Activated CD8-positive, alpha-beta T cell treated with anti-CD3 and anti-CD28 coated beads for 36 hours (primary cell): ENCODE results near the gene LANCL2. TPM values are rescaled to one million over a fixed set of nuclear protein-coding genes. Genes with fewer than 3 reads are reported as not detected.
"Not testable (repeated sequence)": the region's sequence is repeated elsewhere in the genome, so short reads cannot be mapped to it uniquely, and the experiment has no call there.

Experiments used
- ATAC-seq: fragments of 200-7000 bp; cut with Tn5 transposase; one replicate; pipeline ENCODE4 v1.10.0; 2021; ENCODE audit warnings: mild to moderate bottlenecking, moderate library complexity
- CTCF ChIA-PET: fragments of 350-600 bp; sonication (Branson Sonifier 250); formaldehyde crosslinking; loops from one replicate; lab custom pipeline; 2021; ENCODE audit warnings: antibody characterized with exemption; lab: Charles Lee
- POLR2A ChIA-PET: fragments of 350-600 bp; sonication (Branson Sonifier 250); formaldehyde crosslinking; loops from one replicate; lab custom pipeline; 2021; ENCODE audit warnings: antibody characterized with exemption; lab: Charles Lee
- DNase-seq: peaks from one replicate; pipeline ENCODE4 v3.0.0-alpha.2; 2020
- H3K27ac Mint-ChIP-seq: one replicate; pipeline ENCODE4 v1.8.0; 2021; ENCODE audit warnings: mild to moderate bottlenecking, mixed read lengths
- H3K27me3 Mint-ChIP-seq: one replicate; pipeline ENCODE4 v1.8.0; 2021; ENCODE audit warnings: mixed read lengths
- H3K36me3 Mint-ChIP-seq: one replicate; pipeline ENCODE4 v1.8.0; 2021; ENCODE audit warnings: low read depth, mixed read lengths
- H3K4me1 Mint-ChIP-seq: one replicate; pipeline ENCODE4 v1.8.0; 2021; ENCODE audit warnings: low read depth, mixed read lengths
- H3K4me3 Mint-ChIP-seq: one replicate; pipeline ENCODE4 v1.8.0; 2021; ENCODE audit warnings: mild to moderate bottlenecking, moderate library complexity, mixed read lengths
- H3K9me3 Mint-ChIP-seq: one replicate; pipeline ENCODE4 v1.8.0; 2021; ENCODE audit warnings: mixed read lengths
- intact Hi-C: fragments of 100-400 bp; cut with micrococcal nuclease; formaldehyde crosslinking; loops from one replicate; pipeline ENCODE4 v1.10.0; 2022
- total RNA-seq, 2 experiments: library from RNA; stranded (reverse); gene quantifications; one replicate each; pipeline ENCODE4 v1.2.3, GENCODE V29; 2021
- TF ChIP-seq, protein P1 (sequence below): fragments of 200-600 bp; IDR thresholded peaks from one replicate; pipeline ENCODE4 v1.8.0; 2022; ENCODE audit warnings: antibody characterized with exemption, mild to moderate bottlenecking

Gene LANCL2
- total RNA-seq, 2 experiments from 2014 or later, result 10.7 to 10.8 TPM

DNA sequence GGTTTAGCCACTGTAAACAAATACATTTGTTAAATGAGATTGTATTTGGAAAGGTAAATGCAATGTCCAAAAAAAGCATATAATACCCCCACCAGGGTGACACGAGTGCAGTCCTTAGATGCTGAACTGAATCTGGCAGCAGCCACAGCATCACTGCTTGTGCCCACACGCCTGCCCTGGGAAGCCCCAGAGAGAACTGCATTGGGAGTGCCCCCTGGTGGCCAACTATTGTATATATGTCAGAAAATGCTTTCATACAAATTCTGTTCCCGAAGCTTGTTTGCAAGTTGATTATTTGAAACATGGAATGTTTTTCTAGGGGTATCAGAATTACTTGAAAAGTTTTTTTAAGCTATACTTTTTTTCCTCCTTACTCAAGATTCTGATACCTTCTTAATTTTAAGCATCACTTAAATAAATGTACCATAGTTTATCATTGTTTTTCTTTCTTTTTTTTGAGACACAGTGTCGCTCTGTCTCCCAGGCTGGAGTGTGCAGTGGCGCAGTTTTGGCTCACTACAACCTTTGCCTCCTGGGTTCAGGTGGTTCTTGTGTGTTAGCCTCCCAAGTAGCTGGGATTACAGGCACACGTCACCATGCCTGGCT lies 50.1 kb downstream of the LANCL2 start:
- ChIA-PET CTCF (interaction anchor here (0.6 to 6.9 kb wide), 39 partner anchors 8 to 642 kb away, joined by 3 to 113 read pairs (median 4); no protein-coding TSS in a partner anchor), POLR2A (no interaction called here)

DNA sequence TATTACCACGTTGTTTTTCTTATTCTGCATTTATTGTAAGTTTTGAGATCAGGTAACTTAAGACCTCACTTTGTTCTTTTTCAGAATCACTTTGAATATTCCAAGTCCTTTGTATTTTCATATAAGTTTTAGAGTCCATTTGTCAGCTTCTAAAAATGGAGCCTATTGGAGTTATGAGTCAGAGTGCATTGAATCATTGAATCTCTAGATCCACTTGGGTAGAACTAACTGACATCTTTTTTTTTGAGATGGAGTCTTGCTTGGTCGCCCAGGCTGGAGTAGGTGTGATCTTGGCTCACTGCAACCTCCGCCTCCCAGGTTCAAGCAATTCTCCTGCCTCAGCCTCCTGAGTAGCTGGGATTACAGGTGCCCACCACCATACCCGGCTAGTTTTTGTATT lies 52.3 kb downstream of the LANCL2 start:
- DNase-seq, H3K27ac Mint-ChIP-seq, H3K4me3 Mint-ChIP-seq, H3K4me1 Mint-ChIP-seq, H3K9me3 Mint-ChIP-seq, ATAC-seq, H3K36me3 Mint-ChIP-seq, POLR2A ChIA-PET, H3K27me3 Mint-ChIP-seq: not testable (repeated sequence)
- CTCF ChIA-PET, result interaction anchor here (1.0 to 6.9 kb wide), 2 partner anchors 108 to 138 kb away, joined by 4 to 113 read pairs; no protein-coding TSS in a partner anchor
- intact Hi-C loops, result loop anchor here (2.0 kb wide), 1 partner anchor 137 kb away; no protein-coding TSS in a partner anchor

More for the DNA sequence above, 50.1 kb downstream of the LANCL2 start:
- no peak overlapping the region for H3K4me3 Mint-ChIP-seq
- ATAC-seq, result peak; percentile 95
- H3K4me1 Mint-ChIP-seq, result peaks cover 2% of the 10 kb centered on the region
- peaks cover 2% of the 10 kb centered on the region for H3K36me3 Mint-ChIP-seq
- TF ChIP-seq, protein P1, sequence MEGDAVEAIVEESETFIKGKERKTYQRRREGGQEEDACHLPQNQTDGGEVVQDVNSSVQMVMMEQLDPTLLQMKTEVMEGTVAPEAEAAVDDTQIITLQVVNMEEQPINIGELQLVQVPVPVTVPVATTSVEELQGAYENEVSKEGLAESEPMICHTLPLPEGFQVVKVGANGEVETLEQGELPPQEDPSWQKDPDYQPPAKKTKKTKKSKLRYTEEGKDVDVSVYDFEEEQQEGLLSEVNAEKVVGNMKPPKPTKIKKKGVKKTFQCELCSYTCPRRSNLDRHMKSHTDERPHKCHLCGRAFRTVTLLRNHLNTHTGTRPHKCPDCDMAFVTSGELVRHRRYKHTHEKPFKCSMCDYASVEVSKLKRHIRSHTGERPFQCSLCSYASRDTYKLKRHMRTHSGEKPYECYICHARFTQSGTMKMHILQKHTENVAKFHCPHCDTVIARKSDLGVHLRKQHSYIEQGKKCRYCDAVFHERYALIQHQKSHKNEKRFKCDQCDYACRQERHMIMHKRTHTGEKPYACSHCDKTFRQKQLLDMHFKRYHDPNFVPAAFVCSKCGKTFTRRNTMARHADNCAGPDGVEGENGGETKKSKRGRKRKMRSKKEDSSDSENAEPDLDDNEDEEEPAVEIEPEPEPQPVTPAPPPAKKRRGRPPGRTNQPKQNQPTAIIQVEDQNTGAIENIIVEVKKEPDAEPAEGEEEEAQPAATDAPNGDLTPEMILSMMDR, result peak; percentile 82
- H3K27ac Mint-ChIP-seq, result no peak overlapping the region
- H3K27me3 Mint-ChIP-seq, result no peaks in the 10 kb centered on the region
- H3K9me3 Mint-ChIP-seq, result no peaks in the 10 kb centered on the region
- DNase-seq, result peak; percentile 92
- intact Hi-C loops, result no loop called here

DNA sequence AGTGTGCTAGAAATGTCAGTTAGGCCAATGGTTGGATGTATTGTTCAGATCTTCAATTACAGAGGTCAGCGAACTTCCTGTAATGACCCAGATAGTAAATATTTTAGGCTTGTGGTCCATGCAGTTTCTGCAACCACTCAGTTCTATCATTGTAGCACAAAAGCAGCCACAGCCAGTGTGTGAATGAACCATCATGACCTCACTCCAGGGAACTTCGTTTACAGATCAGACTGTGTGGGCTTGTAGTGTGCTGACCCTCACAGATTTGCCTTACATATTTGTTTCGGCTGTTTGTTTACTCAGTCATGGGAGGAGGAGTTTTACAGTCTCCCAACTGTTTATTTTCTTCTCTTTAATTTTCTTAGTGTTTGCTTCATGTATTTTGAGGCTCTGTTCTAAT lies 55.4 kb downstream of the LANCL2 start:
- Mint-ChIP-seq H3K4me1 (no peaks in the 10 kb centered on the region), H3K27me3 (no peaks in the 10 kb centered on the region), H3K27ac (no peak overlapping the region), H3K9me3 (no peaks in the 10 kb centered on the region), H3K36me3 (peaks cover 4% of the 10 kb centered on the region), H3K4me3 (no peak overlapping the region)
- ChIA-PET CTCF (no interaction called here), POLR2A (no interaction called here)
- TF ChIP-seq, protein P1, result no peak
- intact Hi-C loops, result no loop called here
- DNase-seq (no peak), ATAC-seq (no peak)

DNA sequence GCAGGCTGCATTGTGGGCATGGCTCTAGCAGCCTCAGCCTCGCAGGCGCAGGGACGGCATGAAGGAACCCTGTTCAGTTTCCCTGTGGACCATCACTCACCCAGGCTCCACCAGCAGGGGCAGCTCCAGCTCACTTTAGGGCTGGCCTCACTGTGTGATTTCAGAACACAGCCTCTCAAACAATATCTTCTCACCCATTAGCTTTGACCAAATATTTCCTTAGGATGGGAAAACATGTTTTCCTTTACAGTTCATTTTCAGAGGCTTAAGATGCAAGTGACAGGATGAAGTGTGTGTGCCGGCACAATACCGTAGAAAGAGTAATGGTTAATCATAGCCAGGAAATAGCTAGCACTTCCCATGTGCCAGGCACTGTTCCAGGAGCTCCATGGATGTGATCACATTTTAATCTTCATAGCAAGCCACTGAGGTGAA lies 58.2 kb downstream of the LANCL2 start:
- H3K9me3 Mint-ChIP-seq, result no peaks in the 10 kb centered on the region
- DNase-seq (no peak), ATAC-seq (no peak)
- no peaks in the 10 kb centered on the region for H3K27me3 Mint-ChIP-seq
- POLR2A ChIA-PET, result no interaction called here
- H3K27ac Mint-ChIP-seq, result no peak overlapping the region
- intact Hi-C loops, result no loop called here
- CTCF ChIA-PET, result interaction anchor here (1.0 to 2.8 kb wide), 3 partner anchors 8 to 170 kb away, joined by 3 to 19 read pairs (median 3); no protein-coding TSS in a partner anchor
- TF ChIP-seq, protein P1, result no peak
- H3K4me1 Mint-ChIP-seq, result peaks cover 9% of the 10 kb centered on the region
- H3K4me3 Mint-ChIP-seq, result no peak overlapping the region
- peaks cover 11% of the 10 kb centered on the region for H3K36me3 Mint-ChIP-seq

DNA sequence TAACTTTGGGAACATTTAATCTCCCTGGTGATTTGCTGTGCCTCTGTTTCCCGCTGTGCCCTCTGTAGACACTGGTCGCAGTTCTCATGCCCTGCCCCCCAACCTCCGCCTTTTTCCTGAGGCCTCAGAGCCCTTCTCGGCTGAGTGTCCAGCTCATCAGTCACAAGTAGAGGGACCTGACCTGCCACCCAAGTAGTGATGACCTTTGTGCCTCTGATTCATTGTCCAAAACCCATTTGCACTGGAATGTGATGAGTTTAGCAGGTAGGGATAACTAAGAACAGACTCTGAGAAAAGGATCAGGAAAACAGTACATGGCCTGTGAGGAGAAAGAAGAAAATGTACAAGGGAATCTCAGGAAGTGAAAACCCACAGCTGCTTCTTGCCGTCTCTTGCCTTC lies 58.8 kb downstream of the LANCL2 start:
- TF ChIP-seq, protein P1, result no peak
- no peak for DNase-seq
- intact Hi-C loops, result no loop called here
- Mint-ChIP-seq H3K36me3 (peaks cover 11% of the 10 kb centered on the region), H3K27me3 (no peaks in the 10 kb centered on the region), H3K9me3 (no peaks in the 10 kb centered on the region), H3K4me1 (peaks cover 9% of the 10 kb centered on the region), H3K27ac (no peak overlapping the region), H3K4me3 (no peak overlapping the region)
- ChIA-PET POLR2A (interaction anchor here (1.2 kb wide), 1 partner anchor 16 kb away, joined by 3 read pairs; no protein-coding TSS in a partner anchor), CTCF (interaction anchor here (1.0 to 2.8 kb wide), 3 partner anchors 9 to 169 kb away, joined by 3 to 19 read pairs (median 3); no protein-coding TSS in a partner anchor)
- no peak for ATAC-seq
